ENCODE results near the gene LONP1.
"Not testable (repeated sequence)": the region's sequence is repeated elsewhere in the genome, so short reads cannot be mapped to it uniquely, and the experiment has no call there.

LONP1 gene

DNA sequence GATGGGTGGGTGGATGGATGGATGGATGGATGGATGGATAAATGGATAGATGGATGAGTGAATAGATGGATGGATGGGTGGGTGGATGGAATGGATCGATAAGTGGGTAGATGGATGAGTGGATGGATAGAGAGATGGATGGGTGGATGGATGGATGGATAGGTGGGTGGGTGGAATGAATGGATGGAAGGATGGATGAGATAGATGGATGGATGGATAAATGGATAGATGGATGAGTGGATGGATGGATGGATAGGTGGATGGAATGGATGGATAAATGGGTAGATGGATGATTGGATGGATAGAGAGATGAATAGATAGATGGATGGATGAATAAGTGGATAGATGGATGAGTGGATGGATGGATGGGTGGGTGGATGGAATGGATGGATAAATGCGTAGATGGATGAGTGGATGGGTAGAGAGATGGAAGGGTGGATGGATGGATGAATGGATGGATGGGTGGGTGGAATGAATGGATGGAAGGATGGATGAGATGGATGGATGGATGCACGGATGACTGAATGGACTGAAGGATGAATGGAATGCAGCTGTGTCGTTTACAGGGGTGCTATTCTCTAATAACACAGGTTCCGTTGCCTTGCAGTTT, 42.8 kb upstream of the LONP1 start:
- Histone ChIP-seq H3K36me3 (ENCODE audit: insufficient read depth) (no peaks in the 10 kb centered on the region), H3K27me3 (ENCODE audit: insufficient read depth, low read depth) (peaks cover 12% of the 10 kb centered on the region; the same call in 1 of the 2 replicates), H3K9ac (no peak overlapping the region), H3K4me1 (ENCODE audit: low read depth, poor library complexity, severe bottlenecking) (no peaks in the 10 kb centered on the region), H3K79me2 (ENCODE audit: insufficient read depth, low read depth) (no peaks in the 10 kb centered on the region), H3K27ac (no peak overlapping the region), H3K4me3 (IDR thresholded peaks at IDR 0.05; ENCODE audit: insufficient read depth, low read depth, low read length) (no peak overlapping the region), H3K4me2 (no peak overlapping the region), H4K20me1 (ENCODE audit: insufficient read depth) (no peaks in the 10 kb centered on the region), H2AFZ (ENCODE audit: low read depth) (no peak overlapping the region)
- TF ChIP-seq, protein P1, sequence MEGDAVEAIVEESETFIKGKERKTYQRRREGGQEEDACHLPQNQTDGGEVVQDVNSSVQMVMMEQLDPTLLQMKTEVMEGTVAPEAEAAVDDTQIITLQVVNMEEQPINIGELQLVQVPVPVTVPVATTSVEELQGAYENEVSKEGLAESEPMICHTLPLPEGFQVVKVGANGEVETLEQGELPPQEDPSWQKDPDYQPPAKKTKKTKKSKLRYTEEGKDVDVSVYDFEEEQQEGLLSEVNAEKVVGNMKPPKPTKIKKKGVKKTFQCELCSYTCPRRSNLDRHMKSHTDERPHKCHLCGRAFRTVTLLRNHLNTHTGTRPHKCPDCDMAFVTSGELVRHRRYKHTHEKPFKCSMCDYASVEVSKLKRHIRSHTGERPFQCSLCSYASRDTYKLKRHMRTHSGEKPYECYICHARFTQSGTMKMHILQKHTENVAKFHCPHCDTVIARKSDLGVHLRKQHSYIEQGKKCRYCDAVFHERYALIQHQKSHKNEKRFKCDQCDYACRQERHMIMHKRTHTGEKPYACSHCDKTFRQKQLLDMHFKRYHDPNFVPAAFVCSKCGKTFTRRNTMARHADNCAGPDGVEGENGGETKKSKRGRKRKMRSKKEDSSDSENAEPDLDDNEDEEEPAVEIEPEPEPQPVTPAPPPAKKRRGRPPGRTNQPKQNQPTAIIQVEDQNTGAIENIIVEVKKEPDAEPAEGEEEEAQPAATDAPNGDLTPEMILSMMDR (conservative IDR thresholded peaks at IDR 0.05; ENCODE audit: low read depth, low read length) = no peak

DNA sequence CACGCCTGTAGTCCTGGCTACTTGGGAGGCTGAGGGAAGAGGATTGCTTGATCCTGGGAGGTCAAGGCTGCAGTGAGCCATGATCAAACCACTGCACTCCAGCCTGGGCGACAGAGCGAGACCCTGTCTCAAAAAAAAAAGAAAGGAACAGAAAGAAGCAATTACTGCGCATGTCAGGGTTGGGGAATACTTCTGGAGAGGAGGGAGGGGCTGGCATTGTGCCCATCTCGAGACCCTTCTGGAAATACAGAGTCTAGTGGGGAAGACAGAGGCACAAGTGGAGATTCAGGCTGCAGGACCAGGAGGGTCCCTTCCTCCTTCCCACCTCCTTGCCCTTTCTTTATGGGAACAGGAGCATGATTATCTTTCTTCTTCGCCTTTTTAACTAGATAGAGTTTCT, 33.8 kb upstream of the LONP1 start:
- Histone ChIP-seq H3K27ac (no peak overlapping the region), H3K27me3 (ENCODE audit: insufficient read depth, low read depth) (peaks cover 22% of the 10 kb centered on the region; the same call in 1 of the 2 replicates), H3K4me3 (IDR thresholded peaks at IDR 0.05; ENCODE audit: insufficient read depth, low read depth, low read length) (no peak overlapping the region), H3K4me2 (no peak overlapping the region), H3K79me2 (ENCODE audit: insufficient read depth, low read depth) (no peaks in the 10 kb centered on the region), H3K9ac (no peak overlapping the region), H2AFZ (ENCODE audit: low read depth) (no peak overlapping the region), H3K36me3 (ENCODE audit: insufficient read depth) (no peaks in the 10 kb centered on the region), H3K4me1 (ENCODE audit: low read depth, poor library complexity, severe bottlenecking) (no peaks in the 10 kb centered on the region), H4K20me1 (ENCODE audit: insufficient read depth) (no peaks in the 10 kb centered on the region)
- TF ChIP-seq, protein P1 (conservative IDR thresholded peaks at IDR 0.05; ENCODE audit: low read depth, low read length) = no peak

DNA sequence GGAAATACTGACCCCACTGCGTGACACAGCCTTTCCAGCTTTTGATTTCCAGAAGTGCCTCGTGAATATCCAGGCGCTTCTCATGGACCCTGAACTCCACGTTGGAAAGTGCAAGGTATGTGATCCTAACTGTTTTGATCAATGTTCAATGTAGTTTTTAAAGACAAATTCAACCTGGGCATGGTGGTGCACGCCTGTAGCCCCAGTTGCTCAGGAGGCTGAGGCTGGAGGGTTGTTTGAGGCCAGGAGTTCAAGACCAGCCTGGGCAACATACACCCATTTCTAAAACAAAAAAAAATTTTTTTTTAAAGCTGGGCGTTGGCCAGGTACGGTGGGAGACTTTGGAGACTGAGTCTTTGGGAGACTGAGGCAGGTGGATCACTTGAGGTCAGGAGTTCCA, 31.8 kb upstream of the LONP1 start:
- no peaks in the 10 kb centered on the region for H3K36me3 ChIP-seq (ENCODE audit: insufficient read depth)
- no peaks in the 10 kb centered on the region for H4K20me1 ChIP-seq (ENCODE audit: insufficient read depth)
- no peak overlapping the region for H3K4me2 ChIP-seq
- no peaks in the 10 kb centered on the region for H3K79me2 ChIP-seq (ENCODE audit: insufficient read depth, low read depth)
- H3K4me3 ChIP-seq (IDR thresholded peaks at IDR 0.05; ENCODE audit: insufficient read depth, low read depth, low read length) = no peak overlapping the region
- H3K27me3 ChIP-seq (ENCODE audit: insufficient read depth, low read depth) = peaks cover 33% of the 10 kb centered on the region; the same call in 1 of the 2 replicates
- H2AFZ ChIP-seq (ENCODE audit: low read depth) = no peak overlapping the region
- H3K9ac ChIP-seq = no peak overlapping the region
- no peak overlapping the region for H3K27ac ChIP-seq
- TF ChIP-seq, protein P1 (conservative IDR thresholded peaks at IDR 0.05; ENCODE audit: low read depth, low read length) = no peak
- H3K4me1 ChIP-seq (ENCODE audit: low read depth, poor library complexity, severe bottlenecking) = no peaks in the 10 kb centered on the region

DNA sequence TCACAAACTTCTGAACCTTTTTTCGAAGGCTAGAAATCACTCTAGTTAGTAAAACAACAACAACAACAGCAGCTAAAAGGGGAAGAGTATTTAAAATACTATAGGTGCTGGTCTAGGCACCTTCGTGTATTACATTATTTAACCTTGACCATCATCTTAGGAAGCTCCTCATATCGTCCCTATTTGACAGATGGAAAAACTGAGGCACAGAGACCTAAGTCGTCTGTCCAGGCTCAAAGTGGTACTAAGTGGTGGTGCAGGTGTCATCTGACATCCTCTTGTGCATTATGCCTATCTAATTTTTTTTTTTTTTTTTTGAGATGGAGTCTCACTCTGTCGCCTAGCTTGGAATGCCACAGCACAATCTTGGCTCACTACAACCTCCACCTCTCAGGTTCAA, 29.6 kb upstream of the LONP1 start:
- no peaks in the 10 kb centered on the region for H3K79me2 ChIP-seq (ENCODE audit: insufficient read depth, low read depth)
- no peak overlapping the region for H3K9ac ChIP-seq

DNA sequence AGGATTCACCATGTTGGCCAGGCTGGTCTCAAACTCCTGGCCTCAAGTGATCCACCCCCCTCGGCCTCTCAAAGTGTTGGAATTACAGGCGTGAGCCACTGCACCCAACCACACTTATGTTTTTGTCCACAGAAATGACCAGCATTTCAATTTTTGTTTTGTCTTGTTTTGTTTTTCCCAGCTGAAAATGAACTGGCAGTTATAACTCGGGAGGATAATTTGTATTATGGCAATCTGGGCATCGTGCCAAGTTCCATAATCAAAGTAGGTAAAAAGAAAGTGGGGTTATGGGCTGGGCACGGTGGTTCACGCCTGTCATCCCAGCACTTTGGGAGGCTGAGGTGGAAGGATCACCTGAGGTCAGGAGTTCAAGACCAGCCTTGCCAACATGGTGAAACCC, 29.0 kb upstream of the LONP1 start:
- H2AFZ ChIP-seq (ENCODE audit: low read depth); H3K4me2 ChIP-seq; H3K27ac ChIP-seq; H3K4me1 ChIP-seq (ENCODE audit: low read depth, poor library complexity, severe bottlenecking); H3K36me3 ChIP-seq (ENCODE audit: insufficient read depth); H3K79me2 ChIP-seq (ENCODE audit: insufficient read depth, low read depth); H3K9ac ChIP-seq; H3K4me3 ChIP-seq (IDR thresholded peaks at IDR 0.05; ENCODE audit: insufficient read depth, low read depth, low read length); H4K20me1 ChIP-seq (ENCODE audit: insufficient read depth): not testable (repeated sequence)
- H3K27me3 ChIP-seq (ENCODE audit: insufficient read depth, low read depth) = peaks cover 36% of the 10 kb centered on the region; the same call in 1 of the 2 replicates

More for the DNA sequence above, 29.6 kb upstream of the LONP1 start:
- peaks cover 33% of the 10 kb centered on the region; the same call in 1 of the 2 replicates for H3K27me3 ChIP-seq (ENCODE audit: insufficient read depth, low read depth)
- H3K27ac ChIP-seq = no peak overlapping the region
- no peak overlapping the region for H3K4me3 ChIP-seq (IDR thresholded peaks at IDR 0.05; ENCODE audit: insufficient read depth, low read depth, low read length)
- no peaks in the 10 kb centered on the region for H3K4me1 ChIP-seq (ENCODE audit: low read depth, poor library complexity, severe bottlenecking)
- H3K4me2 ChIP-seq = no peak overlapping the region
- no peaks in the 10 kb centered on the region for H3K36me3 ChIP-seq (ENCODE audit: insufficient read depth)
- H2AFZ ChIP-seq (ENCODE audit: low read depth) = no peak overlapping the region
- H4K20me1 ChIP-seq (ENCODE audit: insufficient read depth) = no peaks in the 10 kb centered on the region
- TF ChIP-seq, protein P1 (conservative IDR thresholded peaks at IDR 0.05; ENCODE audit: low read depth, low read length) = no peak

DNA sequence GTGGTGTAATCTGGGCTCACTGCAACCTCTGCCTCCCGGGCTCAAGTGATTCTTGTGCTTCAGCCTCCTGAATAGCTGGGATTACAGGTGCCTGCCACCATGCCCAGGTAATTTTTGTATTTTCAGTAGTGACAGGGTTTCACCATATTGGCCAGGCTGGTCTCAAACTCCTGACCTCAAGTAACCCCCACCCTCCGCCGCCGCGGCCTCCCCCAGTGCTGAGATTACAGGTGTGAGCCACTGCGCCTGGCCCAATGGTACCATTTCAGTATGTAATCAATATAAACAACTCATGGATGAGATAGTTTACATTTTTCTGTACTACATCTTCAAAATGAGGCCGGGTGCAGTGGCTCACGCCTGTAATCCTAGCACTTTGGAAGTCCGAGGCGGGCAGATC, 25.1 kb upstream of the LONP1 start:
- H3K36me3 ChIP-seq (ENCODE audit: insufficient read depth); H3K4me2 ChIP-seq; H3K27ac ChIP-seq; H3K9ac ChIP-seq; H2AFZ ChIP-seq (ENCODE audit: low read depth); H3K4me3 ChIP-seq (IDR thresholded peaks at IDR 0.05; ENCODE audit: insufficient read depth, low read depth, low read length); H3K4me1 ChIP-seq (ENCODE audit: low read depth, poor library complexity, severe bottlenecking); H4K20me1 ChIP-seq (ENCODE audit: insufficient read depth); H3K79me2 ChIP-seq (ENCODE audit: insufficient read depth, low read depth): not testable (repeated sequence)
- peaks cover 22% of the 10 kb centered on the region; the same call in 1 of the 2 replicates for H3K27me3 ChIP-seq (ENCODE audit: insufficient read depth, low read depth)
